HG02943 (cell line): ENCODE measurements around the gene PROP1.
"Not testable (repeated sequence)": the region's sequence is repeated elsewhere in the genome, so short reads cannot be mapped to it uniquely, and the experiment has no call there.

Experiments
- ATAC-seq: cut with Tn5 transposase; IDR thresholded peaks from one replicate; pipeline ENCODE4 v1.9.1; 2021; ENCODE audit warnings: mild to moderate bottlenecking, low read depth, moderate library complexity; ENCODE audit not compliant: unreplicated experiment

The PROP1 gene

GRCh38 chr5:177983763-177984583 is 12.1 kb downstream of the PROP1 start:
- no peak for ATAC-seq

DNA sequence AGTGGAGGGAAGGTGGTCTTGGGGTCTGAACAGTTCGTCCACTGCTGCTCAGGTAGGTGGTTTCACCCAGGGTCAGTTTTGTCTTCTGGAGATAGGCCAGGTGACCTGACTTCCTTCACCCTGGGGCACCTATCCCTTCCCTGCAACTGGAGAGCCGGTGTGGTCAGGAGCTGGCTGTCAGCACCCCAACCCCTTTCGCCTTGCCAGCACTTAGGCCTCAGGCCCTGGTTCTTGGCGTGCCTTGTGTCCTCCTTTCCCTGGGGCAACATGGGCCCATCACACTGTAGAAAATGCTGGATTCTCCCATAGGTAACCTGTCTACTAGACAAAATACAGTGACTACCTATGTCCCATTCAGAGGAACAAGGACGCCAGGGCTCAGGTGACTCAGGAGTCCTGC is 13.1 kb downstream of the PROP1 start:
- ATAC-seq: no peak

- ATAC-seq: no peak
These were observed 13.8 kb downstream of the PROP1 start for GRCh38 chr5:177982072-177982727.

DNA sequence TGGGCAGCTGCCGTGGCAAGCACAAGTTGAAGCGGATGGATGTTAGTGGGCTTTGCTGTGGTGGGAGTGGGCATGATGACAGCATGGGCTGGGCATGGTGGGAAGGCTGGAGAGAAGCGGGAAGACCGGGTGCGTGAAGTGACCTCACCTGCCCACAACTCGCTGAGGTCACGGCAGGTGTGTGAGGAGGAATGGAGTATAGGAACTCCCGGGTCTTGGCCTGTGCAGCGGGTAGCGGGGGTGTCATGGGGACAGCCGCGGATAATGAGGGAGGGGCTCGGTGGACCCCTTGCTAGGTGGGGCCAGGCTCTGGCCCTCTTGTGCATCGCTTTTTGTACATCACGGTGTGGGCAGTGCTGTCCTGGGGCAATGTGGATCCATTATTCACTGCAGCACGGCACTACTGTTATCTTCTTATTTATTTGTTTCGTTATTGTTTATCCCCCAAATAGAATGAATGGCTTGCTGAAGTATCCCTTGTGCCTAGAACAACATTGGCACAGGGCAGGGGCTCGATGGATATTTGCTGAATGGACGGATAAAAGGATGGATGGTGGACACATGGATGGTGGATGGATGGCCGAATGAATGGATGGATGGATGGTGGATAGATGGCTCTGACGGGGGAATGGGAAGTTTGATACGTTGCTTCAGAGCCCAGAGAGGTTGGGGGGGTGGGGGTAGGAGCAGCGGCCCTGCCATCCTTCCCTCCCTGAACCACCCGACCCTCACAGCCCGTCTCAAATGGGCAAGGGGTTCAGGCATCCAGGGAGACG is 14.6 kb downstream of the PROP1 start:
- ATAC-seq: no peak

- no peak for ATAC-seq
These were observed 15.3 kb downstream of the PROP1 start for GRCh38 chr5:177980743-177981151.

GRCh38 chr5:177977600-177977999 is 18.4 kb downstream of the PROP1 start:
- ATAC-seq: not testable (repeated sequence)

GRCh38 chr5:177973066-177973635 is 22.9 kb downstream of the PROP1 start:
- no peak for ATAC-seq

DNA sequence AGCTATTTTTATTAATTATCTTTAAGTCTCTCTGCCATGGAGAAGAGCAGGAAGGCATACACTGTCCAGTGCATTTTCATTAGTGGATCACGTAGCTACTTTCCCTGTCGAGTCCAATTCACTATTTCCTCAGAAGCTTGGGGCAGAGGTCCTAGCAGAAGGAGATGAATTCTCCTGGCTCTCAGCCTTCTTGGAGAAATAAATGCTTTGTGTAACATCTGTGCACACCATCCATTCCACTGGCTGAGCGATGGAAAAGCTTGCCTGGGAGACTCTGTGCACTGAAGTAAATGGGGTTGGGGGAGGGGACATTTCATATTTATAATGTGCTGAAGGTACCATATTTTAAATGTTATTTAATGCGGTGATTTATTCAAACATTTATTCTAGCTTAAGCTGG is 23.4 kb downstream of the PROP1 start:
- no peak for ATAC-seq

DNA sequence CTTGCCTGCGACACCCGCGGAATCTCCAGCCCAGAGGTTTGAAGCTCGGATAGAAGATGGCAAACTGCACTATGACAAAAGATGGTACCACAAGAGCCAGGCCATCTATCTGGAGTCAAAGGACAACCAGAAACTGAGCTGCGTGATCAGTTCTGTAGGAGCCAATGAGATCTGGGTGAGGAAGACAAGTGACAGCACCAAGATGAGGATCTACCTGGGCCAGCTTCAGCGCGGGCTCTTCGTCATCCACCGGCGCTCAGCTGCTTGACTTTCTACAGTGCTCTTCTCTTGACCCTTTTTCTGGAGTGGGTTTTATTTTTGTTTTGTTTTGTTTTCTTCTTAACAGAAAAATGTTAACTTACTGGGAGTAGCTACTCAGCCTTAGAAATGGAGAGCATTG is 24.0 kb downstream of the PROP1 start:
- not testable (repeated sequence) for ATAC-seq

GRCh38 chr5:177968661-177969211 is 27.3 kb downstream of the PROP1 start:
- ATAC-seq: no peak

GRCh38 chr5:177967221-177967887 is 28.7 kb downstream of the PROP1 start:
- no peak for ATAC-seq

GRCh38 chr5:177966839-177967166 is 29.2 kb downstream of the PROP1 start:
- ATAC-seq: no peak

GRCh38 chr5:177966009-177966838 is 29.8 kb downstream of the PROP1 start:
- no peak for ATAC-seq

- ATAC-seq: no peak
These were observed 31.6 kb downstream of the PROP1 start for GRCh38 chr5:177964471-177964870.

DNA sequence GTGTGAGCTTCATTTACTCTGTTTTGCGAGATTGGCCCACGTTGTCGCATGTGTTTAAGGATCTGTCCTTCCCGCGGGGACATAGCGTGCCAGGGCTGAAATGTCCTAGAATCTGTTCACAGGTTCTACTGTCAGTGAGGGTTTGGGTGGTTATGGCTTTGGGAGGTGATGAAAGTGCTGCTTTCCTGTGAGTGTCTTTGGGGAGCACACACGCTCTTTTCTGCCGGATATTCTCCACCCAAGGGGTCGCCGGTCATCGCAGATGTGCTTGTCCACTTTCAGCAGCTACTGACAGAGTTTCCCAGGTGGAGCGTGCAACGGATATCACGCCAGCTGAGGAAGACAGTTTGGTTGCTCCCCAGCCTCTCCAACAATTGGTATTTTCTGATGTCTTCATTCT is 32.1 kb downstream of the PROP1 start:
- no peak for ATAC-seq

DNA sequence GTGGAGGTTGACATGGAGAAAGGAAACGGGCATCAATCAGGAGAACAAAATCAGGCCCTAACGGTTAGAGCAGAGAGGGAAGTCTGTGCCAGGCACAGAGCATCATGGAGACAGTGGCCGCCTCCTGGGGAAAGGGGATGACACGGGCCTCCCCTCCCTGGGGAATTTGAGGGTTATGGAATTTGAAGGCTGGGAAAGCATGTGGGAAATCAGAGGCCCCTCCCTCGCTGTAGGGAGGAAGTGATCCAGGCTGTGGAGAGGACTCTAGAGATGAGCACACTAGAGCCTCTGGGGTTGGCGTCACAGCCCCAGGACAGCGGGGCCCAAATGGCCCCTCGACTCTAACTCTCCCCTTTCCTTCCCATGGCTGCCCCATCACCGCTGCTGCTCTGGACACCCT is 36.7 kb downstream of the PROP1 start:
- no peak for ATAC-seq

GRCh38 chr5:177958696-177959095 is 37.3 kb downstream of the PROP1 start:
- no peak for ATAC-seq

- ATAC-seq: no peak
These were observed 38.8 kb downstream of the PROP1 start for GRCh38 chr5:177957241-177957640.

DNA sequence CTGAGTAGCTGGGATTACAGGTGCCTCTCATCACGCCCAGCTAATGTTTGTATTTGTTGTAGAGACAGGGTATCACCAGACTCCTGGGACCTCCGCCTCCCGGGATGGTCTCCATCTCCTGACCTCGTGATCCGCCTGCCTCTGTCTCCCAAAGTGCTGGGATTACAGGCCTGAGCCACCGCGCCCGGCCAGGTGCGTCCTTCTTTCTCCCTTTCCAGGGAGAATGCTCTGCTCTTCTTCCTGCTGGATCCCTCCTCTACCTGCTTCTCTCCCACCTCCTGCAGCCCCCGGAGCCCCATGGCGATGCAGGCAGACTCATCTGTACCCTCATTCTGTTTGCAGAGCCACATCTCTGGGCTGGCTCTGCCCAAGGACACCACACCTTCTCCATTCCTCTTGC is 42.9 kb downstream of the PROP1 start:
- not testable (repeated sequence) for ATAC-seq
